ENCODE data around the gene SMIM36.

DNA sequence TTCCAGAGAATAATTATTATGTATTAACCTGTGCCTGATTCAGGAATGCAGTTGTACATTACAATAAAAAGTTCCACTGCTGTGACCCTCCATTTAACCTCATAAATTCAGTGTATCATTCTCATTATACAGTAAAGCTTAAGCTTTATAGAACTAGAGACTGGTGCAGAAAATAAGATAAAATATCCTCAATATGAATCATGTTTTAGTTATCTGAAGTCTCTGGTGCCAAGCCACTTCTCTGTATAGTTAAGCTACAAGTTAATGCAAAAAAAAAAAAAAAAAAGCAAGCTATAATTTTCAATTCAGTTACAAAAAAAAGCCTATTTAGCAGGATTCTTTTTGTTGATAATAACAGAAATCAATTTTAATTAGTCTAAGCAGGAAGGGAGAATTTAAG is 22.4 kb upstream of the SMIM36 start:
- no peak for TF ChIP-seq POLR2A (IDR thresholded peaks at IDR 0.05; ENCODE audit: low read length)
- TF ChIP-seq GATA1 (IDR thresholded peaks at IDR 0.05; ENCODE audit: low read depth, low read length): no peak

Data from erythroblast (primary cell).